Esophagus muscularis mucosa (tissue), 4 donors: ENCODE results near the gene GJC1.
"Not testable (repeated sequence)": the region's sequence is repeated elsewhere in the genome, so short reads cannot be mapped to it uniquely, and the experiment has no call there.

Source experiments
- CTCF ChIP-seq, 3 experiments: fragments of 200-600 bp in 2 of 3; fragments of 450-650 bp in 1 of 3; sonication (generic) in 2 of 3; IDR thresholded peaks; one replicate each; pipeline ENCODE4 v1.5.1; 2017 to 2019; ENCODE audit warnings: antibody characterized with exemption in 3 of 3, mild to moderate bottlenecking in 2 of 3, moderate library complexity in 1 of 3
- EP300 ChIP-seq: sonication (generic); formaldehyde crosslinking; IDR thresholded peaks from one replicate; pipeline ENCODE4 v1.6.1; 2017; ENCODE audit warnings: antibody characterized with exemption
- POLR2A ChIP-seq: fragments of 450-650 bp; IDR thresholded peaks from one replicate; pipeline ENCODE4 v1.6.1; 2017; ENCODE audit warnings: antibody characterized with exemption, moderate library complexity, mild to moderate bottlenecking, low read depth
- POLR2AphosphoS5 ChIP-seq, 2 donors: sonication (generic); formaldehyde crosslinking; IDR thresholded peaks; one replicate each; pipeline ENCODE4 v1.6.1; 2017; ENCODE audit warnings: antibody characterized with exemption in 2 of 2

GRCh38 chr17:44755180-44755579, 74.9 kb downstream of the GJC1 start:
- not testable (repeated sequence) for TF ChIP-seq CTCF (IDR thresholded peaks at IDR 0.05); POLR2A; EP300; POLR2AphosphoS5 (IDR thresholded peaks at IDR 0.05)
